ENCODE results near the gene SAPCD2. TPM values are rescaled to one million over a fixed set of nuclear protein-coding genes. Genes with fewer than 3 reads are reported as not detected.

The SAPCD2 gene
- total RNA-seq, 1 donor from 2014 or later = 0.11 TPM

DNA sequence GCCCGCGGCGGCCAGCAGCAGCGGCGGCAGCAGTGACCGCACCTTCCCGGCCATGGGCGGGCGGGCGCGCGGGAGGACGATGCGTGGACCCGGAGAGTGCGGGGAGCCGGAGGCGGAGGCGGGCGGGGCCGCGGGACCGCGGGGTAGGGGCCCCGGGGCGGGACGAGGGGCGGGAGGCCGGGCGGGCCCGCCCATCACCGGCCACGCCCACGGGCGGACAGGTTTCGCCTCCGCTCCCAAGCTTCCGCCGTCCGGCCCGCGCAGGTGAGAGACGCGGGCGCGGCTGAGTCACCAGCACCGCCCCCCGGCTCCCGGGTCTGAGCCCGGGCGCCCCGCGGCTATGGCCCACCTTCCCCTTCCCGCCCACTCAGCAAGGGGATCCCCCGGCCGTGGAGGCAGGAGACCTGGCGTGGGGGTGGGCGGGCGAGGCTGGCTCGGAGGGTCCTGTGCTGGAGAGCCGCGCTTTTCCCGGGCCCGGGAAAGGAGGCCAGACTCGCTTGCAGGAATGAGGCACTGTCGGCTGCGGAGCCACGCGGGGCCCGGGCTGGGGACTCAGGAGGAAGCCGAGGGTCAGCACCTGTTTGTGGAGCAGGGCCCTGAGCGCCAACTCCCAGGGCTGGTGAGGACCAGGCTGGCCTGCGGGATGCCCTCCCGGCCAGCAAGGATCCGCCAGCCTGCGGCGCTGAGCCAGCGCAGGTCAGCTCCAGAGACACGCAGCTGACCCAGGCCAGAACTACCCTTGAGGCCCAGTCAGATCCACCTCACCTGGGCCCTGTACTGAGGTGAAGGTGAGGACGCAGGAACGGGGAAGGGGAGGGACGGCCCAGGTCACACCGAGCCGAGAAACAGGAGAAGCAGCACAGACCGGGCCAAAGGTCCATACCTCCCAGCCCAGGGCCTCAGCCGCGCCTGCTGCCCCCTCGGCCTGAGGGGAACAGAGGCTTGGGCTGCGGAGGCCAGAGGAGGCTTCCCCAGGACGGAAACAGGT is 16.1 kb downstream of the SAPCD2 start, which contains the start of gene ENTPD2:
ENTPD2 (minus strand) TSS at position 118 of the 988 bp plus-strand sequence; CDS start at position 54, 64 bp downstream.
- intact Hi-C loops (cut with DNase I) = no loop called here
- no peak for DNase-seq (ENCODE audit: low spot score)

DNA sequence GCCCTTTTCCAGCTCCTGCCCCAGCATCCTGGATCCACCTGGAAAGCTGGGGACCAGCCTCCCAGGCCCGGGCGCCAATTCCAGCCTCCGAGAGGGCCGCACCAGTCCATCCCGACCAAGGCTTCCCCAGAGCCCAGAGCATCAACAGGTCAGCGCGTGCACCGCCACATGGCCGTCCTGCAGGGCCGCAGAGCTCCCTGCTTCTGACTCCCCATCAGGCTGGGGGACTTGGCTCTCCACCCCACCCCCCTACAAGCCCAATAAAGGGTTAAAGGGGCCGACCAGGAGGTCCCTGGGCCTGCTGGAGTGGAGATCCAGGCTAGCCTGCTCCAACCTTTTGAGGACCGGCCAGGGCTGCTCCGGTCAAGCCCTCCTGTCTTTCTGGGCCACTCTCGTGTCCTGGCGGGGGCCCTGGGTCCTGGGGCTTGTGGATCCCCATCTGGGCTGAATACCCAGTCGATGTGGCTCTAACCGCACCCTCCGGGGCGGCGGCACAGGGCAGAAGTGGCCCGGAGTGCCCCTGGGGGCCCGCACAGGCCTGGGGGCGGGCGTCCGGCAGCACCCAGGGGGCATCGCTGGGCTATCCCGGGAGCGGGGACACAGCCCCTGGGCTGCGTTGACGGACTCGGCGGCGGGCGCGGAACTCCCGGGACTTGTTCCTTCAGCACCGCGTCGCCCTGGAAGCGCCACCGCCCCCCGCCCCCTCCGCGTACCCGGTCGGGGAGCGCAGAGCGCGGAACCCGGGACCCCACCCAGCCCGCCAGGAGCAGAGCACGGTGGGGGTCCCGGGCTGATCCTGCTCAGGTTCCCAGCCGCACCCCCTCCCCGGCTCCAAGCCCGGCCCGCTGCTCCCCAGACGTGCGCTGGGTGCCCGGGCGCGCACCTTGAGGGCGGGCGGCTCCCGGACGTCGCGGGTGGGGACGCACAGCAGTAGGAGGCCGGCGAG is 17.1 kb downstream of the SAPCD2 start:
- DNase-seq (ENCODE audit: low spot score) = no peak
- intact Hi-C loops (cut with DNase I) = no loop called here

DNA sequence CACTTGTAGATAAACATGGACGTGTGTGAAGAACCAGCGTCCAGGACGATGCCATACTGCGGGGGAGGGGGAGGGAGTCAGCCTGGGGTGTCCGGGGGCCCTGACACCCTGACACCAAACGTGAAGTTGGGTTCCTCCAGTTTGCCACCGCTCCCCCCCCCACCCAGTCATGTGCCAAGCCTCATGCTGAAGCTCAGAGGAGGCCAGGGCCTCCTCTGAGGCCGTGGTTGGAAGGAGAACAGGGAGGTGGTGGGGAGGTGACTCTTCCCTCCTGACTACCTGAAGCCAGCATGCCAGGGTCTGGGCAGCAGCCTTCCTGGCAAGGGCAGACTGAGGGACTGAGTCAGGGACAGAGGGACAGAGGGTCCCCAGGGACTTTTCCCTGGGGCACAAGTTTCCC is 18.1 kb downstream of the SAPCD2 start:
- intact Hi-C loops (cut with DNase I) = no loop called here
- no peak for DNase-seq (ENCODE audit: low spot score)

DNA sequence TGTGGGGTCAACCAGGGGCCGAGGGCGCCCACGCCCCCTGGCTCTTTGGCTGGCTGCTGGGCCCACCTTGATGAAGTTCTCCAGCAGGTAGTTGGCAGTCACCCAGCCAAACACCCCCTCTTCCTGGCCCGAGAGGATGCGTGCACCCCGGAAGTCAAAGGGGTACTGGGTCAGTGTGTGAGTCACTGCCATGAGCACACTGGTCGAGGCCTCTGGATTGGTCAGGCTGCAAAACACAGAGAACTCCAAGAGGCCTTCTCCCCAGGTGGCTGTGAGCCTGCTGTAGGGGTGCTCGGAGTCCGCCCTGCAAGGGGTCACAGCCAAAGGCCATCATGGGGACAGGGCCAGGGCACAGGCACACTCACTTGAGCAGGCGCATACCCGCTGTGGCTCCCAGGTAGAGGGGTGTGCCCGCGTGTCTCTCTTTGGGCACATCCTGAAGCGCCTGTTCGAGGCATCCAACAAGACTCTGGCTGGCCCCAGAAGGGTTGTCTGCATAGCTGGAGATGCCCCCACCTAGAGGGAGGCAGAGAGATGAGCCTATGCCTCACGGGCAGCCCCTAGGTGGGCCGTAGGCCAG is 19.1 kb downstream of the SAPCD2 start:
- no peak for DNase-seq (ENCODE audit: low spot score)
- intact Hi-C loops (cut with DNase I) = no loop called here

GRCh38 chr9:137050570-137050969 is 19.8 kb downstream of the SAPCD2 start:
- DNase-seq (ENCODE audit: low spot score) = no peak
- intact Hi-C loops (cut with DNase I) = no loop called here

DNA sequence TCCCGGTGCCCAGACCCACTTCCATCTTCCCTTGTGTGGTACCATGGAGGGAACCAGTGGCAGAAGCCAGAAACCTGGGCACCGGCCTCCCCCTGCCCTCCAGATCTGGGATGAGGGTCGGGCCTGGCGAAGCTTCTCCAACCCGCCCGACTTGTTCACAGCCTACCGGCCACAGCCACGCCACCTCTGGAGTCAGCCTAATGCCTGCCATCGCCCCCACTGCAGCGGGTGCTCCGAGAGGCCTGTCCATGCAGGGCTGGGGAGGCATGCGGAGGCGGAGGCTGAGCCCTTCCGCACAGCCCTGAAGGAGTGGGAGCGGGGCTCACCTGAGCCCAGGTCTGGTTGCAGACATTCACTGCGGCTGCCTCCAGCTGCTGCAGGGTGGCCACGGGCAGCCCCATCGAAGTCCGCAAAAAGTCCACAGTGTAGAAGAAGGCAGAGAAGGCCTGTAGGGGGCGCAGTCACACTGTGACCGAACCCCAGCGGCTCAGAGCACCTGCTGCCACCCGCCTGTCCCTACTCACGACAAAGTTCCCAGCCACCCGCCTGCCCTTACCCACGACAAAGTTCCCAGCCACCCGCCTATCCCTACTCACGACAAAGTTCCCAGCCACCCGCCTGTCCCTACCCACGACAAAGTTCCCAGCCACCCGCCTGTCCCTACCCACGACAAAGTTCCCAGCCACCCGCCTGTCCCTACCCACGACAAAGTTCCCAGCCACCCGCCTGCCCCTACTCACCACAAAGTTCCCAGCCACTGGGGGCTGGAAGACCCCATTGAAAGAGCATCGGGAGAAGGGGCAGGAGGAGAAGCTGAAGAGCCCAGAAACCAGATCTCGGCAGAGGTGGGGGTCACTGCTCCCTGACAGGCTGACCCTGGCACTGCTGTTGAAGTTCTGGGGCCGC is 20.6 kb downstream of the SAPCD2 start:
- no peak for DNase-seq (ENCODE audit: low spot score)
- intact Hi-C loops (cut with DNase I) = no loop called here

DNA sequence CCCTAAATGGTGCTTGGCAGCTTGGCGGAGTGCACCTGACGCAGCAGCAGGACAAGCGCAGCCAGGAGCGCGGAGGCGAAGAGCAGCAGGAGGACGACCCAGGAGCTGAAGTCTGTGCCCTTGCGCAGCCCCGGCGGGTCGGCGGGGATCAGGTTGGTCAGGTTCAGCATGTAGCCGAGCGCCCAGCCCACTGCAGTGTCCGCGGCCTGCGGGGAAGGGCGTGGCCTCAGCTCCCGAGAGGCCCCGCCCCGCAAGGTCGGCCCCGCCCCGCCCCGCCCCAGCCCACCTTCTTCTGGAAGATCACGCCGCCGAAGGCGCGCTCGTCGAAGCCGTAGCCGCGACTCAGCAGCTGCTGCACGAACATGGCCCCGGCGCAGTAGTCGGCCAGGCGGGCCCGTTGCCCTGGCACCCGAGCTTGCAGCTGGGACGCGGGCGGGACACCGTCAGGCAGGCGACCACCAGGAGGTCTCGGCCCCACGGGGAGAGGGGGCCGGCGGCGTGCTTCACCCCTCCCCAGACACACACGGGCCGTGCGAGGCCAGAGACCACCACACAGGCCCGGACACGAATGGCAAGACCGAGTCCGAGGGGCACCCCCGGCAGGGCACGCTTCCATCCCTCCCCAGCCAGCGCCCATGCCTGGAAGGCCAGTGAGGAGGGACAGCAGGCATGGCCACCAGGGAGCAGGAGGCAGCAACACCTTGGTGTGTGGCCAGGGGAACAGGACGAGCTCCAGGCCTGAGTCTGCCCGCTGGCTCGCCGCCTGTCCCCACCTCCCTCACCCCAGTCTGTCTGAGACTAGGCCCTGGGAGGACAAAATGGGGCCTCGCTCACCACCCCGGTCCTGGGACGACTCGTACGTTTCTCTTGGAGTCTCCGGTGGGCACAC is 21.5 kb downstream of the SAPCD2 start:
- intact Hi-C loops (cut with DNase I) = no loop called here
- no peak for DNase-seq (ENCODE audit: low spot score)

DNA sequence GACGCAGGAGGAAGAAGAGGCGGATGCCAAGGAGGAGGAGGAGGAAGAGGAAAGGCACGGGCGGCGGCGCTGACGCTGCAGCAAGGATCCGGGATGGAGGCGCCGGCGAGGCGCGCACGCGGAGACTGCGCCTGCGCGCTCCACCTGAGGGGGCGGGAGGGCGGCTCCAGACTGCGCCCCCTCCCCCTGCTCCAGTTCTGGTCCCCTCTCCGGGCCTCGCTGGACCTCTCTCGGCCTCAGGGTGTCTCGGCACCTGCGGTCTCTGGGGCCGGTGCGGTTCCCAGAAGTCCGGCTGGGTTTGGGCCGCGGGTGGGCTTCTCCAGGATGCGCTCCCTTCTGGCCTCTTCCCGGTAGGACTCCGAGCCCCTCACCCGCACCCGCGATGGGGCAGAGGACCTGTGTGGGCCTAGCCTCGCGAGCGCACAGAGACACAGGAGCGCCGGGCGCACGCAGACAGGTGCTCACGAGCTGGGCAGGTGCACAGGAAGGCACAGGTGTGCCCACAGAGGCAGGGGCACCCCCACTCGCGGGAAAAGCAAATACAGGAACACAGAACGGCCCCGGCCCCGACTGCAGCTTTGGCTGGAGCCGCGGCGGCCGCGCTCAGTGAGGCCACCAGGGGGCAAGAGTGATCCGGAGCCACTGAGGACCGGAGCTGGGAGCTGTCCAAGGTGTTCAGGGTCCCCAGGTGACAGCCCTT is 24.1 kb downstream of the SAPCD2 start, which contains the start of gene NPDC1:
NPDC1 (minus strand) TSS at position 90 of the 700 bp plus-strand sequence. CDS start 188 bp downstream, outside the sequence.
- DNase-seq (ENCODE audit: low spot score) = peak; percentile 90
- intact Hi-C loops (cut with DNase I) = loop anchor here (2.0 kb wide), 1 partner anchor 23 kb away; no protein-coding TSS in a partner anchor

DNA sequence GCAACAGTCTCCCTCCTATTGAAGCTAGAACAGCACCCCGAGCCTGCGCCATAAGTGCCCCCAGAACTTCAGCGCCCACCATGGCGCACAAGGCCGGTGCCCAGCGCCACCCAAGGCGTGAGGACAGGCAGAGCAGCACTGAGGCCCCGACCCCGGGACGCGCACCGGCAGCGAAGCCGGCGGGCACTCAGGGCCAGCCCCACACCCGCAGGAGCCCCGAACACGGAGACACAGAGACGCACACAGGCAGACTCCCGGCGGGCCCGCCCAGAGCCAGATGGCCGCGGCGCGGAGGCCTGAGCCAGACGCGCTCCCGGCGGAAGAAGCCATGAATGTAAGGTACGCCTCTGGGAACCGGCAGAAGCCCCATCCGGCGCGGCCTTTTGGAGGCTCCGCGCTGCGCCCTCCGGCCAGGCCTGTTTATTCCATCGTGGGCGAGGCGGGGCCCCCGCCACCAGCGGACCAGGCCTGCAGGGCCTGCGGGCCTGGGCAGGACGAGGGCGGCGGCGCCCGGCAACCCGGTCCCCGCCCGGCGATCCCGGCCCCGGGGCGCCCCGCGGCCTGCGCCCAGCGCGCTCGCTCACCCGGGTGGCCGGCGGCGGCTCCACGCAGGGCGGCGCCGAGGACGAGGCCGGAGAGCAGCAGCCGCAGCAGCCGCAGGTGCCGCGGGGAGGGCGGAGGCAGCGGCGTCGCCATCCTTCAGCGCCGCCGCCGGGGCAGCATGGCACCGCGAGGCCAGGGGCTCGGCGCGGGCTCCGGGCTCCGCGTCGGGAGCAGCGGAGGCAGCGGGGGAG is 24.9 kb downstream of the SAPCD2 start:
- DNase-seq (ENCODE audit: low spot score) = no peak
- intact Hi-C loops (cut with DNase I) = loop anchor here (2.0 kb wide), 1 partner anchor 23 kb away; no protein-coding TSS in a partner anchor

DNA sequence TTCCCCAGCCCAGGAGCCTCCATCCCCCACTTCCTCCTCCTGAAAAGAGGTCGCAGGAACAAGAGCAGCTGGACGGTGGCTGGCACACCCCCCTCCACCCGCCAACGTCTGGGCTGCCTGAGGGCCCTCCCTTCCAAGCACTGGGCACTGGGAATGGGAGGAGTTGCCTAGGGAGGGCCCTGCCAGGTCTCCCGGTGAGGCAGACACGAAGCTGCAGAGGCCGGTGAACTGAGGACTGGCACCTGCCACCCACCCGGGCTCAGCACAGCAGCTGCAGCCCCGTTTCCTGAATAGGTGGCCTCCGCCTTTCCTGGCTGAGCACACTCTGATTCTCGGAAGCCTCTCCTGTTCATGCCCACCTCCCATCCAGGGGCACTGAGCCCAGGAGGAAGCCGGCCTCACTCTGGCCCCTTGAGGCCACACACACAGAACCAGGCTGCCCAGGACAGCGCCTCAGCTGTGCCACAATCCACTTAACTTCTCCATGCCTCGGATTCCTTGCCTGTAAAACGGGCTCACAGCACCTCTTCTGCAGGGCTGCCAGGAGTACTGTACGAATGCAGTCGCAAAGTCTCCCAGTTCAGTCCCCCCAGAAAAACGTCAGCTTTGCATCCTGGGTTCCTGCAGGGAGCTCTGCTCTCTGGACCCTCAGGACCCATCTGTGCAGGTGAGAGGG is 25.7 kb downstream of the SAPCD2 start:
- intact Hi-C loops (cut with DNase I) = no loop called here
- no peak for DNase-seq (ENCODE audit: low spot score)

DNA sequence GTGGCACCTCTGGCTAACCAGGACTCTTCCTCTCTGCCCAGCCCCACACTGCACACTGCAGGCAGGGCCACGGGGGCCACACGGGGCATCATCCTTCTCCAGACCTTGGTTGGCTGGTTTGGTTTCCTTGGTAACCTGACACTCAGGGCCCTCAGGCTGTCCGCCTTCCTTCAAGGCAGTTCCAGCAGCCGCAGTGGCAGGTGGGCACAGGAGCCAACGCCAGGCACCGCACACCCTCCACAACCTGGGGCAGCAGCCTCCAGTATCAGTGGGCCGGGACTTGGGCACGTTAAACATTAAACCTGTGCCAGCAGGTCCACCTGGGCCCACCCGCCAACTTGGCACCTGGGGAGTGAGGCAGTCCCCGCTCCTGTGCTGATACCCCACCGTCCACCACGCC is 26.3 kb downstream of the SAPCD2 start:
- DNase-seq (ENCODE audit: low spot score) = no peak

GRCh38 chr9:137042751-137043727 is 27.3 kb downstream of the SAPCD2 start:
- no peak for DNase-seq (ENCODE audit: low spot score)
- intact Hi-C loops (cut with DNase I) = no loop called here

More for the DNA sequence above, 26.3 kb downstream of the SAPCD2 start:
- intact Hi-C loops (cut with DNase I) = no loop called here

GRCh38 chr9:137041124-137041523 is 29.2 kb downstream of the SAPCD2 start:
- no peak for DNase-seq (ENCODE audit: low spot score)
- intact Hi-C loops (cut with DNase I) = no loop called here

DNA sequence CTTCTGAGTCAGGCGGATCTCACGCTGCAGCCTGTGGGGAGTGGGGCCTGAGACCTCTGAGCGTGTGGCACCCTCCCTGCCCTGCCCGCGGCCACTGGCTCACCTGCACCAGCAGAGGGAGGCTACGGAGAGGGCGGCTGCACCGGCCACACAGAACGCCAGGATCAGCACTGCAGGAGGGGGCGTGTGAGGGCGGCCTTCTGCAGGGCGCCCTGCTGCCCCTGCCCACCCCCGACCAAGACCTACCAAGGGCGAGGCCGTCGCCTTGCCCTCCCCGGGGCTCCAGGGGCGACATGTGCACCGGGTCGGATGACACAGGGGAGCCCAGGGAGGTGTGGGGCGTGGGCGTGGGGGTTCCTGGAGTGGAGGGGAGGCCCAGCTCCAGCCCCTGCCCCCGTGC is 29.8 kb downstream of the SAPCD2 start:
- no peak for DNase-seq (ENCODE audit: low spot score)
- intact Hi-C loops (cut with DNase I) = no loop called here
